Effector memory CD4-positive, alpha-beta T cell (primary cell): ENCODE results near the gene CCDC187.

Source experiments
- DNase-seq, 3 donors: peaks; one replicate each; pipeline ENCODE4 v3.0.0-alpha.2; 2020
- H3K27ac ChIP-seq: 2 replicates; pipeline ENCODE4 v1.7.0; 2013; ENCODE audit warnings: mild to moderate bottlenecking, low read length, moderate library complexity; ENCODE audit not compliant: insufficient read depth, poor library complexity, severe bottlenecking
- H3K27me3 ChIP-seq: replicated peaks from 2 replicates; pipeline ENCODE4 v1.7.0; 2013; ENCODE audit warnings: mild to moderate bottlenecking, low read length; ENCODE audit not compliant: insufficient read depth, control insufficient read depth, poor library complexity, severe bottlenecking
- H3K36me3 ChIP-seq: 2 replicates; pipeline ENCODE4 v1.7.0; 2013; ENCODE audit warnings: mild to moderate bottlenecking, low read length, moderate library complexity; ENCODE audit not compliant: control insufficient read depth, insufficient read depth
- H3K4me1 ChIP-seq: 2 replicates; pipeline ENCODE4 v1.7.0; 2013; ENCODE audit warnings: low read length, mild to moderate bottlenecking; ENCODE audit not compliant: control insufficient read depth, insufficient read depth, poor library complexity, severe bottlenecking
- H3K4me3 ChIP-seq: 2 replicates; pipeline ENCODE4 v1.7.0; 2013; ENCODE audit warnings: low read length, low read depth, mild to moderate bottlenecking; ENCODE audit not compliant: insufficient read depth, poor library complexity, severe bottlenecking
- H3K9me3 ChIP-seq: 2 replicates; pipeline ENCODE4 v1.7.0; 2013; ENCODE audit warnings: mild to moderate bottlenecking, low read length, moderate library complexity; ENCODE audit not compliant: control insufficient read depth

The CCDC187 gene

GRCh38 chr9:136200424-136200823 lies 103.5 kb downstream of the CCDC187 start:
- Histone ChIP-seq H3K27ac (no peak overlapping the region), H3K27me3 (peaks cover 67% of the 10 kb centered on the region), H3K4me1 (peaks cover 2% of the 10 kb centered on the region), H3K4me3 (no peak overlapping the region), H3K36me3 (no peaks in the 10 kb centered on the region), H3K9me3 (no peaks in the 10 kb centered on the region)
- no peak for DNase-seq
